Fibroblast of lung (primary cell): ENCODE data around the gene USP53. TPM values are rescaled to one million over a fixed set of nuclear protein-coding genes. Genes with fewer than 3 reads are reported as not detected.
A peak's percentile ranks its signal among the peaks of the same experiment; 100 is the strongest.
"Not testable (repeated sequence)": the region's sequence is repeated elsewhere in the genome, so short reads cannot be mapped to it uniquely, and the experiment has no call there.

Experiments
- DNase-seq, 2 donors: peaks; one replicate each; pipeline versions ENCODE4 v3.0.0 to v3.0.0-alpha.2; 2010; ENCODE audit warnings: low read depth in 2 of 2
- H2AFZ ChIP-seq: 2 replicates; pipeline ENCODE4 v1.5.1; 2012; ENCODE audit warnings: low read length, control low read depth, inconsistent platforms
- H3K27ac ChIP-seq: 2 replicates; pipeline ENCODE4 v1.5.1; 2011; ENCODE audit warnings: low read length, control low read depth; ENCODE audit not compliant: insufficient read depth
- H3K27me3 ChIP-seq: 2 replicates; pipeline ENCODE4 v1.5.1; 2011; ENCODE audit warnings: mild to moderate bottlenecking, low read length; ENCODE audit not compliant: control insufficient read depth, insufficient read depth
- H3K36me3 ChIP-seq: 2 replicates; pipeline ENCODE4 v1.5.1; 2011; ENCODE audit warnings: low read length; ENCODE audit not compliant: control insufficient read depth, insufficient read depth
- H3K4me1 ChIP-seq: 2 replicates; pipeline ENCODE4 v1.5.1; 2011; ENCODE audit warnings: low read length; ENCODE audit not compliant: control insufficient read depth, insufficient read depth; ENCODE audit errors: extremely low read depth
- H3K4me2 ChIP-seq: 2 replicates; pipeline ENCODE4 v1.5.1; 2011; ENCODE audit warnings: low read length, control low read depth; ENCODE audit not compliant: insufficient read depth; ENCODE audit errors: extremely low read depth
- H3K4me3 ChIP-seq, 4 experiments: fragments of 200-600 bp in 1 of 4; sonication (generic) in 1 of 4; replicated peaks in 1 of 4; 2 replicates each; pipeline ENCODE4 v1.5.1; 2011 to 2016; ENCODE audit warnings: low read length in 4 of 4, low read depth in 3 of 4, mild to moderate bottlenecking in 3 of 4, control low read depth in 2 of 4, inconsistent platforms in 1 of 4, mixed read lengths in 1 of 4; ENCODE audit not compliant: insufficient read depth in 1 of 4; ENCODE audit errors: control extremely low read depth in 1 of 4
- H3K79me2 ChIP-seq: 2 replicates; pipeline ENCODE4 v1.5.1; 2012; ENCODE audit warnings: mild to moderate bottlenecking, low read length, inconsistent platforms; ENCODE audit not compliant: control insufficient read depth, insufficient read depth
- H3K9ac ChIP-seq: 2 replicates; pipeline ENCODE4 v1.5.1; 2011; ENCODE audit warnings: mild to moderate bottlenecking, low read length, control low read depth; ENCODE audit not compliant: insufficient read depth
- H3K9me3 ChIP-seq: 2 replicates; pipeline ENCODE4 v1.5.1; 2012; ENCODE audit warnings: low read depth, low read length; ENCODE audit not compliant: control insufficient read depth, insufficient read depth
- H4K20me1 ChIP-seq: 2 replicates; pipeline ENCODE4 v1.5.1; 2011; ENCODE audit warnings: low read length; ENCODE audit not compliant: control insufficient read depth, insufficient read depth; ENCODE audit errors: extremely low read depth
- CTCF ChIP-seq, 2 donors: IDR thresholded peaks in 1 of 2; conservative IDR thresholded peaks in 1 of 2; 1 replicate in 1 of 2; 2 replicates in 1 of 2; pipeline ENCODE4 v1.5.1; 2011 to 2012; ENCODE audit warnings: low read length in 2 of 2, control low read depth in 1 of 2, inconsistent platforms in 1 of 2, low read depth in 1 of 2, mild to moderate bottlenecking in 1 of 2
- EZH2 ChIP-seq: IDR thresholded peaks from 2 replicates; pipeline ENCODE4 v1.5.1; 2012; ENCODE audit warnings: low read length, control low read depth, mild to moderate bottlenecking; ENCODE audit errors: missing control alignments
- polyA plus RNA-seq, 2 donors: library from polyadenylated mRNA; depleted of rRNA in 1 of 2; stranded (reverse) in 1 of 2; unstranded in 1 of 2; fragments of >200 nt; gene quantifications; 2 replicates each; pipeline ENCODE4 v1.2.1, GENCODE V29; 2011 to 2012; ENCODE audit warnings: missing spikeins in 1 of 2
- total RNA-seq: library from RNA; depleted of rRNA; stranded (reverse); fragments of >200 nt; gene quantifications from 2 replicates; pipeline ENCODE4 v1.2.1, GENCODE V29; 2014

The USP53 gene
- total and polyA plus RNA-seq, 2 donors (not counting 1 experiment from before 2014, with no cell fraction given) = 55.7 to 102 TPM

GRCh38 chr4:119329835-119330620 lies 117.5 kb downstream of the USP53 start:
- H3K4me3 ChIP-seq = no peak overlapping the region
- TF ChIP-seq EZH2 = no peak
- no peak for TF ChIP-seq CTCF (conservative IDR thresholded peaks at IDR 0.05 in 1 of 2, IDR thresholded peaks at IDR 0.05 in 1 of 2; ENCODE audit: low read depth in 1 of 2, low read length in 2 of 2)
- H4K20me1 ChIP-seq = no peaks in the 10 kb centered on the region
- H3K36me3 ChIP-seq = no peaks in the 10 kb centered on the region
- no peaks in the 10 kb centered on the region for H3K4me1 ChIP-seq
- no peaks in the 10 kb centered on the region for H3K79me2 ChIP-seq
- no peak overlapping the region for H2AFZ ChIP-seq
- no peak overlapping the region for H3K4me2 ChIP-seq
- H3K27me3 ChIP-seq = peaks cover 3% of the 10 kb centered on the region
- no peaks in the 10 kb centered on the region for H3K9me3 ChIP-seq
- DNase-seq = peak in 1 of 2 donors; percentile 29
- H3K27ac ChIP-seq = no peak overlapping the region
- no peak overlapping the region for H3K9ac ChIP-seq

- H3K9ac ChIP-seq, H3K4me2 ChIP-seq, H3K27ac ChIP-seq, H3K36me3 ChIP-seq, H2AFZ ChIP-seq, H3K9me3 ChIP-seq, H4K20me1 ChIP-seq, DNase-seq, H3K4me1 ChIP-seq, H3K4me3 ChIP-seq, H3K79me2 ChIP-seq, H3K27me3 ChIP-seq: not testable (repeated sequence)
Measured at GRCh38 chr4:119336332-119336979, 123.9 kb downstream of the USP53 start.

GRCh38 chr4:119337010-119337409 lies 124.5 kb downstream of the USP53 start:
- DNase-seq = peak in 1 of 2 donors; percentile 55
- no peaks in the 10 kb centered on the region for H3K4me1 ChIP-seq
- no peak overlapping the region for H3K27ac ChIP-seq
- no peak overlapping the region for H2AFZ ChIP-seq
- no peaks in the 10 kb centered on the region for H3K36me3 ChIP-seq
- H3K9ac ChIP-seq = no peak overlapping the region
- no peaks in the 10 kb centered on the region for H3K79me2 ChIP-seq
- no peak for TF ChIP-seq CTCF (conservative IDR thresholded peaks at IDR 0.05 in 1 of 2, IDR thresholded peaks at IDR 0.05 in 1 of 2; ENCODE audit: low read depth in 1 of 2, low read length in 2 of 2)
- TF ChIP-seq EZH2 = no peak
- no peak overlapping the region for H3K4me2 ChIP-seq
- no peaks in the 10 kb centered on the region for H3K9me3 ChIP-seq
- H3K4me3 ChIP-seq = no peak overlapping the region
- H3K27me3 ChIP-seq = no peaks in the 10 kb centered on the region
- no peaks in the 10 kb centered on the region for H4K20me1 ChIP-seq

GRCh38 chr4:119339895-119340294 lies 127.4 kb downstream of the USP53 start:
- H3K27ac ChIP-seq, H3K9me3 ChIP-seq, H3K36me3 ChIP-seq, H4K20me1 ChIP-seq, H3K9ac ChIP-seq, H3K4me2 ChIP-seq, H3K27me3 ChIP-seq, H2AFZ ChIP-seq, DNase-seq, H3K4me1 ChIP-seq, H3K4me3 ChIP-seq, H3K79me2 ChIP-seq: not testable (repeated sequence)

- not testable (repeated sequence) for H3K4me2 ChIP-seq, H3K79me2 ChIP-seq, H3K27ac ChIP-seq, H3K27me3 ChIP-seq, DNase-seq, H3K9ac ChIP-seq, H3K4me3 ChIP-seq, H4K20me1 ChIP-seq, H3K4me1 ChIP-seq, H3K36me3 ChIP-seq, H3K9me3 ChIP-seq, H2AFZ ChIP-seq
Measured at GRCh38 chr4:119343293-119343692, 130.8 kb downstream of the USP53 start.
